ENCODE data around the gene CRACR2B. TPM values are rescaled to one million over a fixed set of nuclear protein-coding genes. Genes with fewer than 3 reads are reported as not detected.
A peak's percentile ranks its signal among the peaks of the same experiment; 100 is the strongest.

CRACR2B gene
- total and polyA plus RNA-seq, 2 experiments from 2014 or later: 2.0 to 2.3 TPM

GRCh38 chr11:826227-826621, 1.5 kb upstream of the CRACR2B start:
- Histone ChIP-seq H3K79me2 (ENCODE audit: insufficient read depth) (peaks cover 22% of the 10 kb centered on the region), H3K4me3 (no peak overlapping the region), H3K9me3 (ENCODE audit: low read depth) (no peaks in the 10 kb centered on the region), H3F3A (ENCODE audit: insufficient read depth) (no peaks in the 10 kb centered on the region), H4K20me1 (ENCODE audit: insufficient read depth) (no peaks in the 10 kb centered on the region), H3K27ac (no peak overlapping the region), H3K9me2 (ENCODE audit: insufficient read depth) (no peaks in the 10 kb centered on the region), H3K36me3 (ENCODE audit: low read depth) (peaks cover 3% of the 10 kb centered on the region; the same call in 1 of the 2 replicates), H3K4me2 (ENCODE audit: unreplicated experiment) (no peak overlapping the region), H3K27me3 (replicated peaks; ENCODE audit: insufficient read depth) (peaks cover 7% of the 10 kb centered on the region; the same call in 1 of the 2 replicates), H3K9ac (no peak overlapping the region), H3K4me1 (ENCODE audit: insufficient read depth) (peaks cover 7% of the 10 kb centered on the region), H2AFZ (no peak overlapping the region)
- WGBS, 2 experiments (ENCODE audit: low coverage in 1 of 2, low lambda C conversion rate in 2 of 2, missing lambda C conversion rate in 2 of 2): 73 to 77% methylated on average over 8 to 9 of the region's 9 CpGs
- in situ Hi-C loops (cut with MboI): no loop called here
- no peak for DNase-seq
- TF ChIP-seq EZH2 (IDR thresholded peaks at IDR 0.05; ENCODE audit: insufficient read depth, poor library complexity, severe bottlenecking): no peak
- no peak for TF ChIP-seq EZH2phosphoT487 (IDR thresholded peaks at IDR 0.05; ENCODE audit: insufficient read depth, low read depth)

DNA sequence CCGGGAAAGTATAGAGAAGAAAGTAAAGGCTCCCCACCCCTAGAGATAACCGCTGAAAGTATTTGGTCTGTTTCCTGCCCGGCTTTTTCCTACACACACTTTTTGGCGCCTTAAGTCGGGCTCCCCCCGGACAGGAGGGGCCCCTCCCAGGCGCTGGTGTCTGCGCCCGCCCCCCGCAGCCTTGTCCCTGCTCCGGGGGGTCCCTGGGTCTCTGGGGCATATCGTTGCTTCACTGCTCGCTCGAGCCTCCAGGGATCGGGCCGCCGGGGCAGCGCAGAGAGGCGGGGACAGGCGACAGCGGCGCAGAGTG, 928 bp upstream of the CRACR2B start:
- Histone ChIP-seq H3K4me2 (ENCODE audit: unreplicated experiment) (peak overlapping the region; percentile 40), H2AFZ (no peak overlapping the region), H4K20me1 (ENCODE audit: insufficient read depth) (no peaks in the 10 kb centered on the region), H3K9me3 (ENCODE audit: low read depth) (no peaks in the 10 kb centered on the region), H3K4me3 (peak overlapping the region; percentile 45; the same call in 1 of the 2 replicates), H3K9ac (no peak overlapping the region), H3K27ac (no peak overlapping the region), H3F3A (ENCODE audit: insufficient read depth) (no peaks in the 10 kb centered on the region), H3K4me1 (ENCODE audit: insufficient read depth) (peaks cover 4% of the 10 kb centered on the region), H3K9me2 (ENCODE audit: insufficient read depth) (no peaks in the 10 kb centered on the region), H3K36me3 (ENCODE audit: low read depth) (peaks cover 3% of the 10 kb centered on the region; the same call in 1 of the 2 replicates), H3K27me3 (replicated peaks; ENCODE audit: insufficient read depth) (peaks cover 7% of the 10 kb centered on the region; the same call in 1 of the 2 replicates), H3K79me2 (ENCODE audit: insufficient read depth) (peaks cover 16% of the 10 kb centered on the region)
- 12% methylated on average over 12 to 22 of the region's 22 CpGs for WGBS, 2 experiments (ENCODE audit: low coverage in 1 of 2, low lambda C conversion rate in 2 of 2, missing lambda C conversion rate in 2 of 2)
- in situ Hi-C loops (cut with MboI): no loop called here
- TF ChIP-seq EZH2 (IDR thresholded peaks at IDR 0.05; ENCODE audit: insufficient read depth, poor library complexity, severe bottlenecking) (no peak), EZH2phosphoT487 (IDR thresholded peaks at IDR 0.05; ENCODE audit: insufficient read depth, low read depth) (no peak)
- DNase-seq: no peak

GRCh38 chr11:827146-827896, 398 bp upstream of the CRACR2B start:
- peaks cover 11% of the 10 kb centered on the region for H3K79me2 ChIP-seq (ENCODE audit: insufficient read depth)
- DNase-seq: no peak
- H3K4me3 ChIP-seq: peak overlapping the region; percentile 45; the same call in 1 of the 2 replicates
- TF ChIP-seq EZH2phosphoT487 (IDR thresholded peaks at IDR 0.05; ENCODE audit: insufficient read depth, low read depth) (no peak), EZH2 (IDR thresholded peaks at IDR 0.05; ENCODE audit: insufficient read depth, poor library complexity, severe bottlenecking) (no peak)
- H3K9me2 ChIP-seq (ENCODE audit: insufficient read depth): no peaks in the 10 kb centered on the region
- peaks cover 3% of the 10 kb centered on the region; the same call in 1 of the 2 replicates for H3K36me3 ChIP-seq (ENCODE audit: low read depth)
- no peaks in the 10 kb centered on the region for H3F3A ChIP-seq (ENCODE audit: insufficient read depth)
- peaks cover 7% of the 10 kb centered on the region; the same call in 1 of the 2 replicates for H3K27me3 ChIP-seq (replicated peaks; ENCODE audit: insufficient read depth)
- peak overlapping the region; percentile 40 for H3K4me2 ChIP-seq (ENCODE audit: unreplicated experiment)
- no peak overlapping the region for H3K9ac ChIP-seq
- H4K20me1 ChIP-seq (ENCODE audit: insufficient read depth): no peaks in the 10 kb centered on the region
- H3K4me1 ChIP-seq (ENCODE audit: insufficient read depth): peaks cover 8% of the 10 kb centered on the region; the same call in 1 of the 2 replicates
- in situ Hi-C loops (cut with MboI): no loop called here
- no peaks in the 10 kb centered on the region for H3K9me3 ChIP-seq (ENCODE audit: low read depth)
- WGBS, 2 experiments (ENCODE audit: low coverage in 1 of 2, low lambda C conversion rate in 2 of 2, missing lambda C conversion rate in 2 of 2): 16 to 18% methylated on average over 32 to 50 of the region's 66 CpGs
- H3K27ac ChIP-seq: no peak overlapping the region
- H2AFZ ChIP-seq: no peak overlapping the region

DNA sequence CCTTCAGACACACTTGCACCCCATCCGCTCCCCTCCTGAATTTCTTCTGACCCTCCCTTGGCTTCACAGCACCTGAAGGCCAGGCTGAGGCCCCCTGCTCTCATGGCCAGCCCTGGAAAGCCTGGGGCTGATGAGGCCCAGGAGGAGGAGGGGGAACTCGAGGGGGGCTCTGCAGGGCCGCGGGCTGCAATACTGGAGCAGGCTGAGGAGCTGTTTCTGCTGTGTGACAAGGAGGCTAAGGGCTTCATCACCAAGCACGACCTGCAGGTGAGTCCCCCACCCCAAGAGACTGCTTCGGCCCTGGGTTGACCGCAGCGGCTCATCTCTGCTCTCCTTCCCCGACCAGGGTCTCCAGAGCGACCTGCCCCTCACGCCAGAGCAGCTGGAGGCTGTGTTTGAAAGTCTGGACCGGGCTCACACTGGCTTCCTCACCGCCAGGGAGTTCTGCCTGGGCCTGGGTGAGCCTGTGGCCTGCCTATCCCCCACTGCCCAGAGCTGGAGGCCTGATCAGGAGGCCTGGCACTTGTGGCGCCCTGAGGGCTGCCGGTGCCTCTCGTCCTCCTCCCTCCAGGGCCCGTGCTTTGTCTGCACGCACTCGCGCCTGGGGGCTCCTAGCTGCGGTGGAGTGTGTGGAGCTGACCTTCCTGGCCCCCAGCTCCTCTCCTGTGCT, 922 bp downstream of the CRACR2B start:
- Histone ChIP-seq H3K79me2 (ENCODE audit: insufficient read depth) (peaks cover 6% of the 10 kb centered on the region), H3K4me3 (no peak overlapping the region), H3K4me2 (ENCODE audit: unreplicated experiment) (no peak overlapping the region), H3F3A (ENCODE audit: insufficient read depth) (no peaks in the 10 kb centered on the region), H3K27me3 (replicated peaks; ENCODE audit: insufficient read depth) (peaks cover 7% of the 10 kb centered on the region; the same call in 1 of the 2 replicates), H3K4me1 (ENCODE audit: insufficient read depth) (peaks cover 9% of the 10 kb centered on the region; the same call in 1 of the 2 replicates), H3K36me3 (ENCODE audit: low read depth) (peaks cover 3% of the 10 kb centered on the region; the same call in 1 of the 2 replicates), H4K20me1 (ENCODE audit: insufficient read depth) (no peaks in the 10 kb centered on the region), H2AFZ (no peak overlapping the region), H3K9ac (no peak overlapping the region), H3K9me3 (ENCODE audit: low read depth) (no peaks in the 10 kb centered on the region), H3K9me2 (ENCODE audit: insufficient read depth) (no peaks in the 10 kb centered on the region), H3K27ac (no peak overlapping the region)
- DNase-seq: no peak
- TF ChIP-seq EZH2phosphoT487 (IDR thresholded peaks at IDR 0.05; ENCODE audit: insufficient read depth, low read depth): no peak
- no peak for TF ChIP-seq EZH2 (IDR thresholded peaks at IDR 0.05; ENCODE audit: insufficient read depth, poor library complexity, severe bottlenecking)
- 91 to 92% methylated on average over 20 to 21 of the region's 21 CpGs for WGBS, 2 experiments (ENCODE audit: low coverage in 1 of 2, low lambda C conversion rate in 2 of 2, missing lambda C conversion rate in 2 of 2)
- in situ Hi-C loops (cut with MboI): no loop called here

Measured in GM23248 (cell line).